ENCODE measurements around the gene FMO5.

GRCh38 chr1:147273409-147274336 lies 48.5 kb upstream of the FMO5 start:
- TF ChIP-seq CTCF (IDR thresholded peaks at IDR 0.05) (peak in 5 of 6 experiments; percentile 33 to 67 (median 63)), POLR2A (IDR thresholded peaks at IDR 0.05) (no peak)
